HG02678 (cell line): ENCODE results near the gene RERE.

ENCODE experiments used
- ATAC-seq: cut with Tn5 transposase; IDR thresholded peaks from one replicate; pipeline ENCODE4 v1.9.1; 2021; ENCODE audit warnings: mild to moderate bottlenecking, moderate library complexity; ENCODE audit not compliant: unreplicated experiment

The RERE gene

DNA sequence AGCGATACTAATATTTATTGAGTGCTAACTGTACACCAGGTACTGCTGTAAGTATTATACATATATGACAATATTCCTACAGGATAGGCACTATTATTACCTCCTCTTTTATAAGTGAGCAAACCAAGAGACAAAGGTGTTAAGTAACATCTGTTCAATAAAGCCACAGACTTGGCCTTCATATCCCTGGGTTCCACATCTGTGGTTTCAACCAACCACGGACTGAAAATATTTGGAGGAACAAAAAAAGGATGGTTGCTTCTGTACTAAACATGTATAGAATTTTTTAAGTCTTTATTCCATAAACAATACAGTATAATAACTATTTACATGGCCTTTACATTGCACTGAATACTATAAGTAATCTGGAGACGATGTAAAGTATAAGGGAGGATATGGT lies 95.1 kb downstream of the RERE start:
- no peak for ATAC-seq

DNA sequence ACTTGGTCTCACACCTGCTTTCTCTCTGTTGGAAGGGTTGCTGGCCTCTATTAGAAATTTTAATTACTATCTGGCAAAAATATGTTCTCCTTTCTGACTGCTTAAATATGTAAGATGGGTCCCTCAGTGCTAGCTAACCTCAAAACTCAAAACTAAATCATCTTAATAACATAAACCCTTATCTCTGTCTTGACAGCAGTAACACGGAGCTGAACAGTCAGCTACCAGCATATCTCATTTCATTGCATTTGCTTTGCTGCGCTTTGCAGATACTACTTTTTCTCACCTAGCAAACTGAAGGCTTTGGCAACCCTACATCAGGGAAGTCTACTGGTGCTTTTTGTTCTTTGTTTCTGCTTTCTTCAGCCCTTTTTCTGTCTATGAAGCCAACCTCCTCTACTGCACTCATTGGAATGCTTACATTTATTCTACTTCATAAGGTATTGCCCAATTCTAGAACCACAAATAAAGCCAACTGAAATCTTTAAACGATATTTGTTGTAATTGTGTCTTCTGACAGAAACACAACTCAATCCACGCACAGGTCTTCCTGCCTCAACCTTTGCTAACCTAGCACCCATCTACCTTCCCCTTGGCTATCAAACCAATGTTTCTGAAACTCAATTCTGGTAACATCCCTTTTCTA lies 95.6 kb downstream of the RERE start:
- no peak for ATAC-seq

DNA sequence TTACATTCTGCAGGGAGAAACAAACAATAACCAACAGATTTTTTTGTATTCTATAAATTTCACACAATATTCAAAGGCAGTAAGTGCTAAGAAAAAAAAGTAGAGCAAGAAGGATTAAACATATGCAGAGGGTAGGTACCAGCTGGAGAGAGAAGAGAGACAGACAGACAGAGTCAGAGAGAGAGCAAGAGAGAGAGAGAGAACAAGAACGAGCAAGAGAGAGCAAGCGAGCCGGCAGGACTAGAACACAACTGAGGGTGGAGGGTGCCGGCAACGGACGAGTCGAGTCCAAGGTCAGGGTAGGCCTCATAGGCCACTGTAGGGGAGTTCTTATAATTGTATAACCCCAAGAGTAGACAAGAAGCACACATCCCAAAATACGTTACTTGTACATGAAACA lies 97.1 kb downstream of the RERE start:
- ATAC-seq, result no peak

- ATAC-seq, result no peak
Measured at GRCh38 chr1:8718850-8719361, 98.5 kb downstream of the RERE start.

DNA sequence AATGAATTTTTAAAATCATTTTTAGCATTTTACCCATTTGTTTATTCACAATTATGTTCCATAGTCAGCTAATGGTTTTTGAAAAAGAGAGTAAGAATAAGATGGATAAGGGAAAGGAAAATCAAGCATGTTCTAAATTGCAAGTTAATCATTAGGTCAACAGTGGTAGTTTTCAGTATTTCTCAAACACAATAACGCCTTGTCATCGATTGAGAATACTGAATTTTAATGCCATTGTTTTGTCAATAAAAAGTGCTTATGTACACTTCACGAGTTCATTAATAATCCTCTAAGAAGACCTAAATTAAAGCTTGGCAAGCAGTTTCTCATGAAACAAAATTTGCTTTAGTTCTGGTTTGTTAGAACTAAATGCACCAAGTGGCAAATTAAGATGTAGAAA lies 100.3 kb downstream of the RERE start:
- no peak for ATAC-seq

- no peak for ATAC-seq
Measured at GRCh38 chr1:8716238-8716637, 101.2 kb downstream of the RERE start.

DNA sequence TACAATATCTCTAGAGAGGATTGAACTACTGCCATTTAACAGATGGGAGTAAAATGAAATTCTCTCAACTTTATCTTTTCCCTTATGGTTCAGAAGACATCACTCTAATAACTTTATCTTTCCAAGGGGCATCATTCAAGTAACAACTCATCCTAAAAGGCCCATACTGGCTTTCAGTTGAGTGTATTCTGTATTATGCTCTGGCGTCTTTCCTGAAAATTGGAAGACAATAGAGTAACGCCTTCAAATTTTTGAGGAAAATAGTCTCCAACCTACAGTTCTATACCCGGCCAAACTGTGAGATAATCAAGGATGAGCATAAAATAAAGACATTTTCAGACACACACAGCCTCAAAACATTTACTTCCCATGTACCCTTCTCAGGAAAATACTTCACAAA lies 103.3 kb downstream of the RERE start:
- ATAC-seq, result no peak

- ATAC-seq, result no peak
Measured at GRCh38 chr1:8712413-8713231, 104.8 kb downstream of the RERE start.

GRCh38 chr1:8711873-8712412 lies 105.5 kb downstream of the RERE start:
- no peak for ATAC-seq

- no peak for ATAC-seq
Measured at GRCh38 chr1:8711151-8711550, 106.3 kb downstream of the RERE start.

DNA sequence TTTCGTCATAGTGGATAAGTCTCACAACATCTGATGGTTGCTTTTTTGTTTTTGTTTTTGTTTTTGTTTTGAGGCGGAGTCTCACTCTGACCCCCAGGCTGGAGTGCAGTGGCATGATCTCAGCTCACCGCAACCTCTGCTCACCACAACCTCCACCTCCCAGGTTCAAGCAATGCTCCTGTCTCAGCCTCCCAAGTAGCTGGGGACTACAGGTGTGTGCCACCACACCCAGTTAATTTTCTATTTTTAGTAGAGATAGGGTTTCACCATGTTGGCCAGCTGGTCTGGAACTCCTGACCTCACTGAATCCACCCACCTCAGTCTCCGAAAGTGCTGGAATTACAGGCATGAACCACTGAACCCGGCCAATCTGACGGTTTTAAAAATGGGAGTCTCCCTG lies 109.2 kb downstream of the RERE start:
- no peak for ATAC-seq

DNA sequence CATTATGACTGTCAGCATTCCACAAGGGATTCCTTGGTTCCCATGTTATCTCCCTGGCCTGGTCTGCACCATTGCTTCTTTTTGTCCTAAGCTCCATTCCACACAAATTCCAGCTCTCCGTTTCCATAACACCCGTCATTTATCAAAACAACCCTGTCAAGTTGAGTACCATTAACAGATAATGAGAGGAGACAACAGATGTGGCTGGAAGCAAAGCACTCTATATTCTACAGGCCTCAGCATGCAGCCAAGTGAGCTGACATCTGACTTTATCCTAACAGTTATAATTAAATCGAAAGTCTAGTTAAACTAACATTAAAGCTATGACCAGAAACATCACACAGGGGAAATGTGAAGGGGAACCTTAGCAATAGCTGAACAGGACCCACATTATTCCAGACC lies 110.4 kb downstream of the RERE start:
- ATAC-seq, result no peak

GRCh38 chr1:8706291-8706690 lies 111.1 kb downstream of the RERE start:
- no peak for ATAC-seq

- no peak for ATAC-seq
Measured at GRCh38 chr1:8704866-8705506, 112.5 kb downstream of the RERE start.

GRCh38 chr1:8702850-8703810 lies 114.3 kb downstream of the RERE start:
- peak; percentile 73 for ATAC-seq

- ATAC-seq, result no peak
Measured at GRCh38 chr1:8702472-8702849, 115.0 kb downstream of the RERE start.

GRCh38 chr1:8701794-8702471 lies 115.5 kb downstream of the RERE start:
- no peak for ATAC-seq

- ATAC-seq, result no peak
Measured at GRCh38 chr1:8699679-8700078, 117.8 kb downstream of the RERE start.

DNA sequence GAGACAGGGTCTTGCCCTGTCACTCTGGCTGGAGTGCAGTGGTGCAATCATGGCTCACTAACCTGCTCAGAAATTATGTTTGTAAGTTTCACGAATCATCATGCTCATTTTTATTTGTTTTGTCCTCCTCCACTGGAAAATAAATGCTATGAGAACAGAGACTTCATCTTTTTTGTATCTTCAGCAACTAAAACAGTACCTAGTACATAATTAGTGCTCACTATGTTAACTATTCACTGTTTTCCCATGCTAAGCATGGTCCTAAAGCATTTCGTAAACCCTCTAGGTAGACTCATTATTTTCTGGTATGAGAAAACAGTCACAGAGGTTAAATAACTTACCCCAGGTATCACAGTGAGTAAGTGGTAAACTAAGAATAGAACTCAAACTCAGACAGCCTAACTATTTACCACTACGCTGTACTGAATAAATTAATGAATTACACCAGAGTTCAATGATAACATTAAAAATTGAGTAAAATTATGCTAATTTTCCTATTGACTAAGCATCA lies 118.4 kb downstream of the RERE start:
- no peak for ATAC-seq
